Stimulated activated CD4-positive, alpha-beta T cell treated with anti-CD3 and anti-CD28 coated beads, TNF-alpha, amount 100 ng/mL, for 4 hours (primary cell): ENCODE measurements around the gene PRKAG2.

Source experiments
- DNase-seq, 3 experiments: peaks; one replicate each; pipeline ENCODE4 v3.0.0-alpha.2; 2020; ENCODE audit warnings: low read depth in 3 of 3

PRKAG2 gene

GRCh38 chr7:151518105-151518946 is 358.6 kb downstream of the PRKAG2 start:
- peak; percentile 22 to 41 (median 31) for DNase-seq

- DNase-seq = no peak
These were observed 359.3 kb downstream of the PRKAG2 start for GRCh38 chr7:151517601-151518104.

DNA sequence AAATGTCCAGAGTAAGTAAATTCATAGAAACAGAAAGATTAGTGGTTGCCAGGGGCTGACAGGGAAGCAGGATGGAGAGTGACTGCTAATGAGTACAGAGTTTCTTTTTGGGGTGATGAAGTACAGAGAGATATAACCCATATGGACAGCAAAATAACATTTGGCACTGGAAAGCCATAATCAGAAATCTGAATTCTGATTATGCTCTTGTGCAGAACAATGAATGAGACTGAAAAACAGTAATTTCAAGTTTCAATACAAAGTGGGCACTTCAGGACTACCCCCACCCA is 361.7 kb downstream of the PRKAG2 start:
- no peak for DNase-seq

- no peak for DNase-seq
These were observed 362.2 kb downstream of the PRKAG2 start for GRCh38 chr7:151514461-151515275.

GRCh38 chr7:151513133-151513532 is 363.8 kb downstream of the PRKAG2 start:
- DNase-seq = no peak

DNA sequence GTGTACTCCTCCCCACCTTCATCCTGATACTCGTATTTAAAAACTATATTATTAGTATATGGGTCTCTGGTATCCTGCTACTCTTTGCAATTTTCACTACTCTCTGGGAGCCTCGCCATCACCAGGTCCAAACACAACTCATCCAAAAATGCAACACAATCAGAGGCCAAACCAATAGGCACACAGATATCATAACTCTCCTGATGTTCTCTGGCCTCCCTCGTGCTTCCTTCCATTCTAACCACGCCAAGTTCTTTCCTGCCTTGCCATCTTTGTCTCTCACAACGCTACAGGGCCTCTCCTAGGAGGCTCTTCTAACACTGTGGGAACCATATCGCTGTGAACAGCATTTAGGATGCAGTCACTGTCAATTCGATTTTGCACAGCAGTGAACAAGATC is 364.6 kb downstream of the PRKAG2 start:
- DNase-seq = no peak

DNA sequence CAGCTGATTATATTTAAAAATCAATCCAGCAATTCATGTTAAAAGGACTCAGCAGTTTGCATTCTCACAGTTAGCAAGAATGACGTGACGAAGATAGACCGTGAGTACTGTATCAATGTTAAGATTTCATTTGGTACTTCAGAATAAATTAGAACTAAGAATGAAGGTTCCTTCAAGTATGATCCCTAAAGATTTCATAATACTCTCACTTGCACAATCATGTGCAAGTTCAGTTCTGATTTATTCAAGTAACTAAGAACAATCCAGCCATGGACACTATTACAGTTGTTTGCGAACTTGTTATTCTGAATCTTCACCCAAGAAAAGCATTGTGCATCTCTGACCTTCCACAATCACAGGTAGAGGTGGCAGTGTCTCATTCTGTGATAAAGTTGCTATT is 365.0 kb downstream of the PRKAG2 start:
- DNase-seq = no peak

DNA sequence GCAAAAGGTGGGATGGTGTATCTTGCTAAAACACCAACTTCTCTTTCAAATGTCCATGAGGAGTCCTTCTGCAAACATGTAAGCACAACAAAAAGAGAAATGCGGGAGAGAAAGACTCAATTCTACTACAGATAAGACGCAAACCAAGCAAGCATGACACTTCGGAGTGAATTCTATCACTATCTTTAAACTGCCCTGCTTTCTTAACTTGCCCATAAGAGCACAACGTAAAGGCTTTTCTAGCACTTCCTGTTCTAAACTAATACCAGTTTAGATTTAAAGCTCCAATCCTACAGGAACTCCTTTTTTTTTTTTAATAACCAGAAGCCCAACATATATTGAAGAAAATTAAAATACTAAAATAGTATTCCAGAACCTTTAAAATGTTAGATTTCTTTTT is 365.6 kb downstream of the PRKAG2 start:
- DNase-seq = no peak

- DNase-seq = no peak
These were observed 367.1 kb downstream of the PRKAG2 start for GRCh38 chr7:151509670-151510333.

DNA sequence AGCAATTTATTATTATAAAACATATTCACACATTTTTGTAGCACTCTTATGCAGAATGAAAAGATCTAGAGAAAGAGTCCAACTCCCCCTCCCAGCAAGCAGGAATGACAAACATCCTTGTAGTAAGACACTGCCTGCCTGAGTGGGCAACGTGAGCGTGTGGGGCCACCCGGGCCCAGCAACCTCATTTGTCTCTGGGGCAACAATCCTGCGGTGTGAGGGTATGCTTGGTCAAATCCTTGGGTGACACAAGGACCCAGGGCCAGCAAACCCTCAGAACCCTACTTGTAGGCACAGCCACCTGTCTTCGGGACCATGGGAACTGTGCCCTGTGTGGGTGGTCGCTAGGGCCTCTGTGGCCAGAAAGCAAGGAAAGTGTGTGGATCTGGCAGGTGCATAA is 367.9 kb downstream of the PRKAG2 start:
- no peak for DNase-seq

GRCh38 chr7:151507806-151508205 is 369.1 kb downstream of the PRKAG2 start:
- DNase-seq = no peak

DNA sequence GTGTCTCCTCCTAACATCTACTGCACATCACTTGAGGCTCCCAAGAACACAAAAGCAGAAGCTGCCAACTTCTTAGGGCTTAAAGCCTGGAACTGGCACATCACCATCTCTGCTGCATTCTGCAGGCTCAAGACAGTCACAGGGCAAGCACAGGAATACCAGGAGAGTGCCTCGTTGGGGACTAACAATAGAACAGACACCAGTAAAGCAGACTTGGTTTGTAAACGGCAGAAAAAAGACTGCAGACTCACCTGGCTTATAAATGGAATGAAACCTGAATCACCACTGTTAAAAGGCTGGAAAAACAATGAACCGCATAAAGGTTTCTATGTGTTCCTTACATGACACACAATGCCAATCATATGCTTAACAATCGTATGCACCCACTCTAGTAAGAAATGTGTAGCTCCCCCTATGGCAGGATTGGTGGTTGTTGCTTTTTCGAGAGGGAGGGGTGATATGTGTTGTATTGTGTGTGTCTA is 370.0 kb downstream of the PRKAG2 start:
- no peak for DNase-seq
